ENCODE results near the gene ANXA8. TPM values are rescaled to one million over a fixed set of nuclear protein-coding genes. Genes with fewer than 3 reads are reported as not detected.
"Not testable (repeated sequence)": the region's sequence is repeated elsewhere in the genome, so short reads cannot be mapped to it uniquely, and the experiment has no call there.

Gene ANXA8
- total RNA-seq, result 100 to 1,000 TPM in 3 of 4 donors, 10 to 100 TPM in 1; 98.0 to 254 (median 169) TPM

- H3K4me1 ChIP-seq, H3K9me3 ChIP-seq, H3K36me3 ChIP-seq, H3K27me3 ChIP-seq: not testable (repeated sequence)
- Histone ChIP-seq H3K4me3 (peak within 1 kb of the TSS; percentile 14), H3K27ac (peak within 1 kb of the TSS; percentile 64)
- DNase-seq (ENCODE audit: low spot score in 2 of 2), result peak in 1 of 2 donors; percentile 54
- WGBS, result 17% methylated on average over 1 of the region's 11 CpGs
Observed at GRCh38 chr10:47483923-47484322, at the start of gene ANXA8. Gene ANXA8 (minus strand): TSS chr10:47484115. CDS start chr10:47483933, 182 bp downstream.

- whole genome bisulfite sequencing, result no CpG with 5 or more reads among the region's 20 CpGs
- DNase-seq (ENCODE audit: low spot score in 2 of 2); H3K9me3 ChIP-seq; H3K27me3 ChIP-seq; H3K36me3 ChIP-seq; H3K4me3 ChIP-seq; H3K4me1 ChIP-seq; H3K27ac ChIP-seq: not testable (repeated sequence)
Observed at GRCh38 chr10:47523475-47523874, 39.6 kb upstream of the ANXA8 start, which contains the start of gene AGAP9. Gene AGAP9 (minus strand): TSS chr10:47523638. CDS start chr10:47523526, 112 bp downstream.

- not testable (repeated sequence) for H3K27me3 ChIP-seq; H3K4me3 ChIP-seq; H3K36me3 ChIP-seq; H3K9me3 ChIP-seq; H3K4me1 ChIP-seq; H3K27ac ChIP-seq; DNase-seq (ENCODE audit: low spot score in 2 of 2)
- no CpG with 5 or more reads among the region's 9 CpGs for WGBS
Observed at GRCh38 chr10:47502313-47502712, 18.4 kb upstream of the ANXA8 start.

GRCh38 chr10:47494226-47494625 lies 10.3 kb upstream of the ANXA8 start:
- H3K4me3 ChIP-seq; H3K9me3 ChIP-seq; H3K27ac ChIP-seq; H3K36me3 ChIP-seq; H3K27me3 ChIP-seq; H3K4me1 ChIP-seq; DNase-seq (ENCODE audit: low spot score in 2 of 2): not testable (repeated sequence)
- no CpG with 5 or more reads among the region's 6 CpGs for WGBS

GRCh38 chr10:47491600-47491999 lies 7.7 kb upstream of the ANXA8 start, which contains the start of gene FAM25G:
Gene FAM25G (minus strand): TSS chr10:47491700. CDS start chr10:47491674, 26 bp downstream.
- H3K36me3 ChIP-seq; H3K27me3 ChIP-seq; H3K9me3 ChIP-seq; H3K4me3 ChIP-seq; H3K27ac ChIP-seq; H3K4me1 ChIP-seq; DNase-seq (ENCODE audit: low spot score in 2 of 2): not testable (repeated sequence)
- WGBS, result no CpG with 5 or more reads among the region's 9 CpGs

- not testable (repeated sequence) for H3K36me3 ChIP-seq; H3K4me3 ChIP-seq; H3K27ac ChIP-seq; H3K4me1 ChIP-seq; DNase-seq (ENCODE audit: low spot score in 2 of 2); H3K27me3 ChIP-seq; H3K9me3 ChIP-seq
- no CpG with 5 or more reads among the region's 7 CpGs for WGBS
Observed at GRCh38 chr10:47489630-47490029, 5.7 kb upstream of the ANXA8 start.

- not testable (repeated sequence) for H3K27me3 ChIP-seq; DNase-seq (ENCODE audit: low spot score in 2 of 2); H3K4me1 ChIP-seq; H3K4me3 ChIP-seq; H3K27ac ChIP-seq; H3K9me3 ChIP-seq; H3K36me3 ChIP-seq
- WGBS, result 100% methylated on average over 1 of the region's 4 CpGs
Observed at GRCh38 chr10:47485943-47486342, 2.0 kb upstream of the ANXA8 start.

GRCh38 chr10:47484786-47485185 lies 871 bp upstream of the ANXA8 start:
- H3K27ac ChIP-seq; DNase-seq (ENCODE audit: low spot score in 2 of 2); H3K4me1 ChIP-seq; H3K27me3 ChIP-seq; H3K36me3 ChIP-seq; H3K9me3 ChIP-seq; H3K4me3 ChIP-seq: not testable (repeated sequence)
- 91% methylated on average over 1 of the region's 11 CpGs for WGBS

GRCh38 chr10:47482367-47482766 lies 1.5 kb downstream of the ANXA8 start:
- WGBS, result no CpG with 5 or more reads among the region's 1 CpG
- not testable (repeated sequence) for H3K27me3 ChIP-seq; DNase-seq (ENCODE audit: low spot score in 2 of 2); H3K4me1 ChIP-seq; H3K27ac ChIP-seq; H3K36me3 ChIP-seq; H3K9me3 ChIP-seq; H3K4me3 ChIP-seq

GRCh38 chr10:47481768-47482181 lies 2.1 kb downstream of the ANXA8 start:
- H3K27ac ChIP-seq, result peak overlapping the region; percentile 56
- not testable (repeated sequence) for H3K27me3 ChIP-seq

GRCh38 chr10:47481182-47481766 lies 2.6 kb downstream of the ANXA8 start:
- not testable (repeated sequence) for H3K4me1 ChIP-seq; H3K9me3 ChIP-seq; DNase-seq (ENCODE audit: low spot score in 2 of 2); H3K4me3 ChIP-seq; H3K36me3 ChIP-seq; H3K27ac ChIP-seq; H3K27me3 ChIP-seq
- no CpG with 5 or more reads among the region's 10 CpGs for WGBS

More at GRCh38 chr10:47481768-47482181, 2.1 kb downstream of the ANXA8 start:
- H3K9me3 ChIP-seq; DNase-seq (ENCODE audit: low spot score in 2 of 2); H3K4me3 ChIP-seq; H3K4me1 ChIP-seq; H3K36me3 ChIP-seq: not testable (repeated sequence)
- no CpG with 5 or more reads among the region's 6 CpGs for WGBS

GRCh38 chr10:47480133-47480532 lies 3.8 kb downstream of the ANXA8 start:
- H3K4me1 ChIP-seq, result not testable (repeated sequence)
- WGBS, result no CpG with 5 or more reads among the region's 3 CpGs

GRCh38 chr10:47478114-47478513 lies 5.8 kb downstream of the ANXA8 start:
- H3K9me3 ChIP-seq; H3K27me3 ChIP-seq; H3K36me3 ChIP-seq; H3K27ac ChIP-seq; DNase-seq (ENCODE audit: low spot score in 2 of 2); H3K4me3 ChIP-seq; H3K4me1 ChIP-seq: not testable (repeated sequence)
- WGBS, result no CpG with 5 or more reads among the region's 5 CpGs

More at GRCh38 chr10:47480133-47480532, 3.8 kb downstream of the ANXA8 start:
- DNase-seq (ENCODE audit: low spot score in 2 of 2); H3K27me3 ChIP-seq; H3K4me3 ChIP-seq; H3K36me3 ChIP-seq; H3K27ac ChIP-seq; H3K9me3 ChIP-seq: not testable (repeated sequence)

GRCh38 chr10:47477078-47477477 lies 6.8 kb downstream of the ANXA8 start:
- WGBS, result no CpG with 5 or more reads among the region's 11 CpGs
- not testable (repeated sequence) for H3K27ac ChIP-seq; H3K4me1 ChIP-seq; H3K9me3 ChIP-seq; H3K27me3 ChIP-seq; DNase-seq (ENCODE audit: low spot score in 2 of 2); H3K36me3 ChIP-seq; H3K4me3 ChIP-seq

GRCh38 chr10:47475101-47475500 lies 8.8 kb downstream of the ANXA8 start:
- WGBS, result no CpG with 5 or more reads among the region's 5 CpGs
- H3K9me3 ChIP-seq; H3K4me3 ChIP-seq; H3K27me3 ChIP-seq; DNase-seq (ENCODE audit: low spot score in 2 of 2); H3K36me3 ChIP-seq; H3K4me1 ChIP-seq; H3K27ac ChIP-seq: not testable (repeated sequence)

Measured in suprapubic skin (tissue), 4 donors.